GM10248 (cell line): Measurements from ENCODE around the gene SACS.

Source experiments
- CTCF ChIA-PET: fragments of 300-600 bp; sonication (Branson Sonifier 250); formaldehyde crosslinking; extraction: SDS; loops from one replicate; lab custom pipeline; 2021; ENCODE audit warnings: antibody characterized with exemption; lab: Yijun Ruan, JAX
- POLR2A ChIA-PET: fragments of 350-650 bp; sonication (Branson Sonifier 250); formaldehyde crosslinking; extraction: SDS; loops from one replicate; lab custom pipeline; 2020; ENCODE audit warnings: antibody characterized with exemption; lab: Yijun Ruan, JAX
- DNase-seq: peaks from one replicate; pipeline ENCODE4 v3.0.0; 2012; ENCODE audit errors: extremely low spot score
- TF ChIP-seq, protein P1 (sequence below): IDR thresholded peaks from 2 replicates; pipeline ENCODE4 v1.5.1; 2012; ENCODE audit warnings: mild to moderate bottlenecking, low read depth; ENCODE audit errors: extremely low read depth, missing control alignments, control extremely low read depth

Gene SACS

DNA sequence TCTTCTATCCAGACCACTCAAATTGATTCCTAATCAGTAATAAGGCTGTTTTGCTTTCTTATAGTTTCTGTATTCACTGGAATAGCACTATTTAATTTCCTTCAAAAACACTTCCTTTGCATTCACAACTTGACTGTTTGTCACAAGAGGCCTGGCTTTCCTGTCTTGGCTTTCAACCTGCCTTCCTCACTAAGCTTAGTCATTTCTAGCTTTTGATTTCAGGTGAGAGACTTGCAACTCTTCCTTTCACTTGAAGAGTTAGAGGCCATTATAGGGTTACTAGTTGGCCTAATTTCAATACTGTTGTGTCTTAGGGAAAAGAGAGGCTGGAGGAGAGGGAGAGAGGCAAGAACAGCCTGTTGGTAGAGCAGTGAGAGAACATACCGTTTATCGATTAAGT lies 47.0 kb downstream of the SACS start:
- TF ChIP-seq, protein P1, sequence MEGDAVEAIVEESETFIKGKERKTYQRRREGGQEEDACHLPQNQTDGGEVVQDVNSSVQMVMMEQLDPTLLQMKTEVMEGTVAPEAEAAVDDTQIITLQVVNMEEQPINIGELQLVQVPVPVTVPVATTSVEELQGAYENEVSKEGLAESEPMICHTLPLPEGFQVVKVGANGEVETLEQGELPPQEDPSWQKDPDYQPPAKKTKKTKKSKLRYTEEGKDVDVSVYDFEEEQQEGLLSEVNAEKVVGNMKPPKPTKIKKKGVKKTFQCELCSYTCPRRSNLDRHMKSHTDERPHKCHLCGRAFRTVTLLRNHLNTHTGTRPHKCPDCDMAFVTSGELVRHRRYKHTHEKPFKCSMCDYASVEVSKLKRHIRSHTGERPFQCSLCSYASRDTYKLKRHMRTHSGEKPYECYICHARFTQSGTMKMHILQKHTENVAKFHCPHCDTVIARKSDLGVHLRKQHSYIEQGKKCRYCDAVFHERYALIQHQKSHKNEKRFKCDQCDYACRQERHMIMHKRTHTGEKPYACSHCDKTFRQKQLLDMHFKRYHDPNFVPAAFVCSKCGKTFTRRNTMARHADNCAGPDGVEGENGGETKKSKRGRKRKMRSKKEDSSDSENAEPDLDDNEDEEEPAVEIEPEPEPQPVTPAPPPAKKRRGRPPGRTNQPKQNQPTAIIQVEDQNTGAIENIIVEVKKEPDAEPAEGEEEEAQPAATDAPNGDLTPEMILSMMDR = no peak
- ChIA-PET POLR2A (interaction anchor here (0.6 kb wide), 1 partner anchor 11 kb away, joined by 3 read pairs; no protein-coding TSS in a partner anchor), CTCF (interaction anchor here (0.8 to 1.4 kb wide), 6 partner anchors 9 to 503 kb away, joined by 3 to 5 read pairs (median 3); no protein-coding TSS in a partner anchor)
- DNase-seq = no peak

DNA sequence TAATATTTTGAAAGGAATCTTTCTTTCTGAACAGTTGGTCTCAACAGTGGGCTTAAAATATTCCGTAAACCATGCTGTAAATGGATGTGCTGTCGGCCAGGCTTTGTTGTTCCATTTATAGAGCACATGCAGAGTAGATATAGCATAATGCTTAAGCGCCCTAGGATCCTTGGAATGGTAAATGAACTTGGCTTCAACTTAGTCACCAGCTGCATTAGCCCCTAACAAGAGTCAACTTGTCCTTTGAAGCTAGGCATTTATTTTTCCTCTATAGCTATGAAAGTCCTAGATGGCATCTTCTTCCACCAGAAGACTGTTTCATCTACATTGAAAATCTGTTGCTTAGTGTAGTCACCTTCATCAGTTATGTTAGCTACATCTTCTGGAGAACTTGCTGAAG lies 47.6 kb downstream of the SACS start:
- no peak for DNase-seq
- ChIA-PET CTCF (interaction anchor here (0.8 to 1.4 kb wide), 7 partner anchors 10 to 504 kb away, joined by 3 to 5 read pairs (median 3); no protein-coding TSS in a partner anchor), POLR2A (no interaction called here)
- TF ChIP-seq, protein P1 = no peak

DNA sequence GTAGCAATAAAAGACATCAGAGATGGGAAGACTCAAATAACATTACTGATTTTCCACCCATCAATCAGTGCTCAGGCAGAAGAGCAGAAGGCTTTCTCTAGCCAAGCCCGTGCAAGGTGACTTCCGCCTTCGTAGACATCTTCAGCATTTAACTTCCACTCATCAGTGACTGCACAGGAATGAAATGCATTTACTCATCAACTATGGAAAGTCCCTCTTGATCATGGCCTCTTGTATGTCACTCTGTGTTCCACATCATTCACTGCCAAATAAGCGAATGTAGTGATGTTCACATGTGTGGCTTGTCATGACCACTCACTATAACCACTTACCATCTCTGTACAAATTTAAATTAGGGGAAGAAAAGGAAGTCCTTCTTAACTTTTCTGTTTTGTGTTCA lies 49.4 kb downstream of the SACS start:
- DNase-seq = peak; percentile 57
- TF ChIP-seq, protein P1 = no peak
- CTCF ChIA-PET = no interaction called here
- POLR2A ChIA-PET = no interaction called here

DNA sequence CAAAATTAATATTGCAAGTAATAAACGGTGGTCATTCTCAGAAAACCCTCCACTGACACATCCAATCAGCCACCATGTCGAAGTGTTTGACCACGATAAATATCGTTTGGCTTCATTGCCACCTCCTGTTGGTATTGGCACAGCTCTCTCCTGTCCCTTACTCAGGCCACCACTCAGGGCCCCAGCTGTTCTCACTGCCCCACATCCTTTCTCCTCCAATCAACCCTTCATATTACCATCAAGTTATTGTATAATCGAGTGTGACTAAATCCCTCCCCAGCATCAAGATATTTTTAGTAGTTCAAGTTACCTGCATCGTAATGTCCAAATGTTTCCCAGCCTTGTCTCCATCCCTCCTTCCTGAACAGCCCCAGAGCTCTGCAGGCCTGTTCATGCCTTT lies 50.4 kb downstream of the SACS start:
- ChIA-PET CTCF (no interaction called here), POLR2A (no interaction called here)
- no peak for DNase-seq
- TF ChIP-seq, protein P1 = no peak

DNA sequence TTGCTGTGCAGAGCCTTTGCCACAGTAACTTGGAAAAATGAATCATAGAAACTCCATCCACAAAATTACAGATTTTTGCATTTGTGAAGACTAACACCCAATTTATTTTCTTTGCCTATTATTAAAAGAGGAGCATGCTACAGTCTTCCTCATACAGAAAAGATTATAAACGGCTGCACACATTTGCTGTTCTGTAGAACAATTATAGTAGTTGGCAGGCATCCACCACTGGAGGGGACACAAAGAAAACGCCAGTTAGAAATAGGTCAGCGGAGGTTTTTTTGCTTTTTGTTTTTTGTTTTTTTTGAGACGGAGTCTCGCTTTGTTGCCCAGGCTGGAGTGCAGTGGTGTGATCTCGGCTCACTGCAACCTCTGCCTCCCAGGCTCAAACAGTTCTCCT lies 51.6 kb downstream of the SACS start:
- ChIA-PET POLR2A (no interaction called here), CTCF (no interaction called here)
- TF ChIP-seq, protein P1 = no peak
- no peak for DNase-seq

DNA sequence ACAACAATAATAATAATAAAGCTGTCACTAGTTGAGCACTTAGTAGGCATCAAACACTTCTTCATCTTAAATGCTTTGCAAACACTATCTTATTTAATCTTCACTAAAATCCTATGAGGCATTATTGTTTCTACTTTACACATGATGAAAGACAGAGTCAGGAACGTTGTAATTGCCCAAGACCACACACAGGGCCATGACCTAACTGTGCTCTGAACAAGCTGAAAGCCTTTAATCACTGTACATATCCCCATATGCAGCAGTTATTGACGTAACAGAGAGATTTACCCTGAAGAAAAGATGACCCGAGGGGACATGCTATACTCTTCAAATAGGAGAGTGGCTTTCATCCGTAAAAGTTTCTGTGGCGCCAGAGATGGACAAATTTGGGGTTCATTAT lies 53.0 kb downstream of the SACS start:
- ChIA-PET POLR2A (no interaction called here), CTCF (no interaction called here)
- no peak for DNase-seq
- TF ChIP-seq, protein P1 = no peak

DNA sequence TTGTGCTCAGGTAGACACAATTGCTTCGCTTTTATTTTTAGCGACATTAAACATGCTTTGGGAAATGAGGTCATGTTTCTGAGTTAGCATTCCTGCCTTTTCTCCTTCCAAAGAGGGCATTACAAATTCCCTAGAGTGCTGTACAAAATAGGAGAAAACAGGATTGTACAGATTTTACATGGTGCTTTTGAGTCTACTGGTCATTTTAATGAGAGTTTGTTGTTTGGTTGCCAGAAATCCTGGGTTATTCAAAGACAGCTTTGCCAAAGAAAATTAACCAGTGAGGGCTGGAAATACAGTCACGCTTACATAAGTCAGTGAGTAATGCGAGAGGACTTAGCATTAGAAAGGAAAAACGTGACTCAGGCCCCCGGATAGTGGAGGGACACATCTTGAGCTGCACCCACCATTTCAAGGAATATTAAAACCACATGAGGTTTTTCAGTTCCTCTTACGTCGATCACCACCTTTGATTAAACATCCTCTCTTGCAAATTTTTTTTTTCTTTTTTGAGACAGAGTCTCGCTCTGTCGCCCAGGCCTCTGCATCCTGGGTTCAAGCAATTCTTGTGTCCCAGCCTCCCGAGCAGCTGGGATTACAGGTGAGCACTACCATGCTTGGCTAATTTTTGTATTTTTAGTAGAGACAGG lies 55.4 kb downstream of the SACS start:
- ChIA-PET POLR2A (no interaction called here), CTCF (interaction anchor here (0.6 kb wide), 1 partner anchor 11 kb away, joined by 3 read pairs; no protein-coding TSS in a partner anchor)
- DNase-seq = peak; percentile 35
- TF ChIP-seq, protein P1 = no peak
